Vagina (tissue), 2 donors: ENCODE data around the gene SMG9.

Experiments used
- CTCF ChIP-seq, 3 experiments: fragments of 450-650 bp in 2 of 3; fragments of 200-600 bp in 1 of 3; sonication (generic) in 1 of 3; IDR thresholded peaks; one replicate each; pipeline ENCODE4 v1.5.1; 2017 to 2019; ENCODE audit warnings: antibody characterized with exemption in 3 of 3, mild to moderate bottlenecking in 2 of 3, moderate library complexity in 2 of 3
- POLR2A ChIP-seq, 2 donors: fragments of 450-650 bp; IDR thresholded peaks; one replicate each; pipeline ENCODE4 v1.6.1; 2017; ENCODE audit warnings: antibody characterized with exemption in 2 of 2, mild to moderate bottlenecking in 2 of 2, moderate library complexity in 2 of 2
- POLR2AphosphoS5 ChIP-seq, 2 donors: sonication (generic); formaldehyde crosslinking; IDR thresholded peaks; one replicate each; pipeline ENCODE4 v1.9.0; 2017; ENCODE audit warnings: antibody characterized with exemption in 2 of 2, mild to moderate bottlenecking in 2 of 2, low read depth in 1 of 2; ENCODE audit not compliant: insufficient read depth in 1 of 2

GRCh38 chr19:43688059-43688701 is 66.6 kb downstream of the SMG9 start:
- TF ChIP-seq POLR2A (IDR thresholded peaks at IDR 0.05) = no peak
- no peak for TF ChIP-seq CTCF (IDR thresholded peaks at IDR 0.05)
- no peak for TF ChIP-seq POLR2AphosphoS5 (IDR thresholded peaks at IDR 0.05; ENCODE audit: insufficient read depth in 1 of 2, low read depth in 1 of 2)
